Ishikawa (cell line): Measurements from ENCODE around the gene CHPT1.
A peak's percentile ranks its signal among the peaks of the same experiment; 100 is the strongest.

ENCODE experiments used
- CEBPB ChIP-seq: IDR thresholded peaks from 2 replicates; pipeline ENCODE4 v1.6.1; 2012
- CREB1 ChIP-seq: IDR thresholded peaks from 2 replicates; pipeline ENCODE4 v1.6.1; 2012; ENCODE audit warnings: low read depth
- EGR1 ChIP-seq: IDR thresholded peaks from 2 replicates; pipeline ENCODE4 v1.6.1; 2012
- EP300 ChIP-seq: IDR thresholded peaks from 2 replicates; pipeline ENCODE4 v1.6.1; 2012; ENCODE audit warnings: borderline replicate concordance
- FOXM1 ChIP-seq: IDR thresholded peaks from 2 replicates; pipeline ENCODE4 v1.6.1; 2012; ENCODE audit warnings: low read depth, borderline replicate concordance
- MAX ChIP-seq: IDR thresholded peaks from 2 replicates; pipeline ENCODE4 v1.6.1; 2012
- NFIC ChIP-seq: IDR thresholded peaks from 2 replicates; pipeline ENCODE4 v1.6.1; 2012
- RAD21 ChIP-seq: IDR thresholded peaks from 2 replicates; pipeline ENCODE4 v1.6.1; 2012; ENCODE audit warnings: low read depth
- REST ChIP-seq: IDR thresholded peaks from 2 replicates; pipeline ENCODE4 v1.6.1; 2012; ENCODE audit warnings: low read depth, mild to moderate bottlenecking
- TAF1 ChIP-seq: IDR thresholded peaks from 2 replicates; pipeline ENCODE4 v1.6.1; 2012; ENCODE audit warnings: low read depth, mild to moderate bottlenecking
- TCF12 ChIP-seq: IDR thresholded peaks from 2 replicates; pipeline ENCODE4 v1.6.1; 2012; ENCODE audit warnings: low read depth
- TEAD4 ChIP-seq: IDR thresholded peaks from 2 replicates; pipeline ENCODE4 v1.6.1; 2012
- USF1 ChIP-seq: IDR thresholded peaks from 2 replicates; pipeline ENCODE4 v1.6.1; 2012
- YY1 ChIP-seq: IDR thresholded peaks from 2 replicates; pipeline ENCODE4 v1.6.1; 2012; ENCODE audit warnings: low read depth
- ZBTB7A ChIP-seq: IDR thresholded peaks from 2 replicates; pipeline ENCODE4 v1.6.1; 2012; ENCODE audit warnings: low read depth

CHPT1 gene

GRCh38 chr12:101747697-101748096 is 50.3 kb downstream of the CHPT1 start:
- TF ChIP-seq YY1 (no peak), USF1 (no peak), TCF12 (no peak), RAD21 (no peak), NFIC (no peak), EP300 (no peak), EGR1 (no peak), TAF1 (no peak)

- TF ChIP-seq TAF1 (no peak), USF1 (no peak), EP300 (no peak), TCF12 (no peak), EGR1 (no peak), RAD21 (no peak), MAX (no peak)
These were observed 51.5 kb downstream of the CHPT1 start for GRCh38 chr12:101748907-101749306.

GRCh38 chr12:101749657-101750056 is 52.2 kb downstream of the CHPT1 start:
- TF ChIP-seq TCF12 = no peak
- no peak for TF ChIP-seq FOXM1
- TF ChIP-seq MAX = no peak
- no peak for TF ChIP-seq EGR1
- TF ChIP-seq EP300 = no peak
- no peak for TF ChIP-seq CEBPB
- TF ChIP-seq TEAD4 = no peak
- no peak for TF ChIP-seq ZBTB7A
- TF ChIP-seq RAD21 = no peak
- no peak for TF ChIP-seq YY1
- no peak for TF ChIP-seq REST
- no peak for TF ChIP-seq CREB1
- TF ChIP-seq USF1 = no peak
- no peak for TF ChIP-seq NFIC
- no peak for TF ChIP-seq TAF1

- TF ChIP-seq TEAD4 (no peak), FOXM1 (no peak), REST (no peak), TCF12 (no peak), RAD21 (no peak), CEBPB (no peak), CREB1 (no peak), USF1 (no peak), TAF1 (no peak), MAX (no peak), EGR1 (no peak), ZBTB7A (no peak), NFIC (no peak), EP300 (no peak)
These were observed 52.7 kb downstream of the CHPT1 start for GRCh38 chr12:101750152-101750551.

GRCh38 chr12:101759396-101760047 is 62.1 kb downstream of the CHPT1 start:
- TF ChIP-seq CEBPB (no peak), REST (no peak), RAD21 (peak; percentile 71), NFIC (no peak), TEAD4 (peak; percentile 22; the same call in 1 of the 2 replicates), CREB1 (no peak)
